ENCODE measurements around the gene EPHA6.

DNA sequence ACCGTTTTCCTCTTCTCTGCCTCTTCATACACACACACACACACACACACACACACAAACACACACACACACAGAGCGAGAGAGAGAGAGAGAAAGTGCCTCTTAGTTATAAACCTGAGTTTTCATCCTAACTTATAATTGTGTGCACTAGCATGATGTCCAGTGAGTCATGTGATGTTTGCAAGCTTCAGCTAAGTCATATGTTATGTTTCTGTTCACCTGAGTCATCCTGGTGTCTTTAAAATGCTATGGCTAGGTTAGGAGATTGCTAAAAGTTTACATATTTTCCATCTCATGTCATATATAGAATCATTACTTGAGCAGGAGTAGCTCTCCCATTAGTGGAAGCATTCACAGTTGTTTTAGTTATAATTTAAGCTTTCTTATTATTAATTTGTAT lies 155.8 kb downstream of the EPHA6 start:
- TF ChIP-seq EP300 (IDR thresholded peaks at IDR 0.05; ENCODE audit: borderline replicate concordance in 1 of 2, control insufficient read depth in 1 of 2, low read depth in 2 of 2, low read length in 2 of 2) (no peak), FOXM1 (IDR thresholded peaks at IDR 0.05; ENCODE audit: low read depth, low read length) (no peak), ZNF217 (IDR thresholded peaks at IDR 0.05) (no peak), FOXK2 (IDR thresholded peaks at IDR 0.05) (no peak), RFX5 (IDR thresholded peaks at IDR 0.05; ENCODE audit: low read depth, low read length) (no peak), ZNF24 (IDR thresholded peaks at IDR 0.05) (no peak), GATAD2B (conservative IDR thresholded peaks at IDR 0.05; ENCODE audit: low read depth) (no peak), SUZ12 (IDR thresholded peaks at IDR 0.05; ENCODE audit: unreplicated experiment) (no peak)
- TF ChIP-seq, protein P1, sequence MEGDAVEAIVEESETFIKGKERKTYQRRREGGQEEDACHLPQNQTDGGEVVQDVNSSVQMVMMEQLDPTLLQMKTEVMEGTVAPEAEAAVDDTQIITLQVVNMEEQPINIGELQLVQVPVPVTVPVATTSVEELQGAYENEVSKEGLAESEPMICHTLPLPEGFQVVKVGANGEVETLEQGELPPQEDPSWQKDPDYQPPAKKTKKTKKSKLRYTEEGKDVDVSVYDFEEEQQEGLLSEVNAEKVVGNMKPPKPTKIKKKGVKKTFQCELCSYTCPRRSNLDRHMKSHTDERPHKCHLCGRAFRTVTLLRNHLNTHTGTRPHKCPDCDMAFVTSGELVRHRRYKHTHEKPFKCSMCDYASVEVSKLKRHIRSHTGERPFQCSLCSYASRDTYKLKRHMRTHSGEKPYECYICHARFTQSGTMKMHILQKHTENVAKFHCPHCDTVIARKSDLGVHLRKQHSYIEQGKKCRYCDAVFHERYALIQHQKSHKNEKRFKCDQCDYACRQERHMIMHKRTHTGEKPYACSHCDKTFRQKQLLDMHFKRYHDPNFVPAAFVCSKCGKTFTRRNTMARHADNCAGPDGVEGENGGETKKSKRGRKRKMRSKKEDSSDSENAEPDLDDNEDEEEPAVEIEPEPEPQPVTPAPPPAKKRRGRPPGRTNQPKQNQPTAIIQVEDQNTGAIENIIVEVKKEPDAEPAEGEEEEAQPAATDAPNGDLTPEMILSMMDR (IDR thresholded peaks at IDR 0.05 in 2 of 3, conservative IDR thresholded peaks at IDR 0.05 in 1 of 3; ENCODE audit: control insufficient read depth in 2 of 3, extremely low read depth in 1 of 3, insufficient read depth in 1 of 3, low read depth in 3 of 3, low read length in 3 of 3) = no peak

Data from GM12878 (cell line).